ENCODE measurements around the gene IKZF3. TPM values are rescaled to one million over a fixed set of nuclear protein-coding genes. Genes with fewer than 3 reads are reported as not detected.
A peak's percentile ranks its signal among the peaks of the same experiment; 100 is the strongest.
"Not testable (repeated sequence)": the region's sequence is repeated elsewhere in the genome, so short reads cannot be mapped to it uniquely, and the experiment has no call there.

Gene IKZF3
- total RNA-seq, 1 experiment from 2014 or later, result not detected

GRCh38 chr17:39855911-39856649, 8.0 kb downstream of the IKZF3 start:
- not testable (repeated sequence) for DNase-seq (ENCODE audit: low read depth)

- no peak for DNase-seq (ENCODE audit: low read depth)
Measured at GRCh38 chr17:39854909-39855308, 9.2 kb downstream of the IKZF3 start.

GRCh38 chr17:39852239-39852638, 11.9 kb downstream of the IKZF3 start:
- no peak for DNase-seq (ENCODE audit: low read depth)

- DNase-seq (ENCODE audit: low read depth), result not testable (repeated sequence)
Measured at GRCh38 chr17:39850186-39850585, 13.9 kb downstream of the IKZF3 start.

GRCh38 chr17:39848600-39848999, 15.5 kb downstream of the IKZF3 start:
- no peak for DNase-seq (ENCODE audit: low read depth)

GRCh38 chr17:39846205-39846604, 17.9 kb downstream of the IKZF3 start:
- DNase-seq (ENCODE audit: low read depth), result no peak

- peak; percentile 15 for DNase-seq (ENCODE audit: low read depth)
Measured at GRCh38 chr17:39845052-39845846, 18.9 kb downstream of the IKZF3 start.

- DNase-seq (ENCODE audit: low read depth), result no peak
Measured at GRCh38 chr17:39841134-39841683, 22.9 kb downstream of the IKZF3 start.

GRCh38 chr17:39838784-39839183, 25.3 kb downstream of the IKZF3 start:
- no peak for DNase-seq (ENCODE audit: low read depth)

GRCh38 chr17:39838057-39838456, 26.1 kb downstream of the IKZF3 start:
- no peak for DNase-seq (ENCODE audit: low read depth)

- DNase-seq (ENCODE audit: low read depth), result no peak
Measured at GRCh38 chr17:39836117-39836516, 28.0 kb downstream of the IKZF3 start.

- no peak for DNase-seq (ENCODE audit: low read depth)
Measured at GRCh38 chr17:39835038-39835786, 28.9 kb downstream of the IKZF3 start.

GRCh38 chr17:39834017-39834416, 30.1 kb downstream of the IKZF3 start:
- no peak for DNase-seq (ENCODE audit: low read depth)

GRCh38 chr17:39831588-39831987, 32.5 kb downstream of the IKZF3 start:
- DNase-seq (ENCODE audit: low read depth), result no peak

GRCh38 chr17:39828443-39828842, 35.7 kb downstream of the IKZF3 start:
- DNase-seq (ENCODE audit: low read depth), result no peak

GRCh38 chr17:39826334-39826733, 37.8 kb downstream of the IKZF3 start:
- DNase-seq (ENCODE audit: low read depth), result no peak

GRCh38 chr17:39823407-39824054, 40.6 kb downstream of the IKZF3 start:
- DNase-seq (ENCODE audit: low read depth), result no peak

GRCh38 chr17:39822051-39822451, 42.1 kb downstream of the IKZF3 start:
- DNase-seq (ENCODE audit: low read depth), result no peak

GRCh38 chr17:39820987-39821386, 43.1 kb downstream of the IKZF3 start:
- no peak for DNase-seq (ENCODE audit: low read depth)

- DNase-seq (ENCODE audit: low read depth), result peak; percentile 1
Measured at GRCh38 chr17:39820541-39820940, 43.6 kb downstream of the IKZF3 start.

- no peak for DNase-seq (ENCODE audit: low read depth)
Measured at GRCh38 chr17:39818358-39819000, 45.6 kb downstream of the IKZF3 start.
